Neural cell (in vitro differentiated cells): ENCODE measurements around the gene MRPL36. TPM values are rescaled to one million over a fixed set of nuclear protein-coding genes. Genes with fewer than 3 reads are reported as not detected.

Experiments used
- H2AFZ ChIP-seq: fragments of 200-600, 300-800 bp; sonication (generic), shearing (Covaris generic); 2 replicates; pipeline ENCODE4 v1.6.0; 2014; ENCODE audit warnings: low read depth, mild to moderate bottlenecking, antibody characterized with exemption, low read length, moderate library complexity
- H3F3A ChIP-seq: fragments of 200-600 bp; shearing (Covaris generic); 2 replicates; pipeline ENCODE4 v1.6.1; 2016; ENCODE audit warnings: mild to moderate bottlenecking, moderate library complexity, mixed read lengths, antibody characterized with exemption, low read length; ENCODE audit not compliant: insufficient read depth, poor library complexity, severe bottlenecking
- H3K27ac ChIP-seq: fragments of 200-600, 300-800 bp; sonication (generic), shearing (Covaris generic); 2 replicates; pipeline ENCODE4 v1.5.1; 2014; ENCODE audit warnings: mild to moderate bottlenecking, low read length, moderate library complexity
- H3K27me3 ChIP-seq: fragments of 300-800, 200-600 bp; sonication (generic), shearing (Covaris generic); 2 replicates; pipeline ENCODE4 v1.6.0; 2014; ENCODE audit warnings: mild to moderate bottlenecking, low read depth, low read length, moderate library complexity; ENCODE audit not compliant: insufficient read depth
- H3K36me3 ChIP-seq: fragments of 300-800, 200-600 bp; sonication (generic), shearing (Covaris generic); 2 replicates; pipeline ENCODE4 v1.5.1; 2014; ENCODE audit warnings: mild to moderate bottlenecking, antibody characterized with exemption, low read length, moderate library complexity; ENCODE audit not compliant: insufficient read depth
- H3K4me2 ChIP-seq: fragments of 300-800, 200-600 bp; sonication (generic), shearing (Covaris generic); 2 replicates; pipeline ENCODE4 v1.6.0; 2014; ENCODE audit warnings: mild to moderate bottlenecking, low read length
- H3K4me3 ChIP-seq: fragments of 300-800, 200-600 bp; sonication (generic), shearing (Covaris generic); 2 replicates; pipeline ENCODE4 v1.5.1; 2014; ENCODE audit warnings: mild to moderate bottlenecking, low read length, moderate library complexity
- H3K79me2 ChIP-seq: fragments of 200-600 bp; shearing (Covaris generic); replicated peaks from 2 replicates; pipeline ENCODE4 v1.6.0; 2014; ENCODE audit warnings: mild to moderate bottlenecking, low read length, moderate library complexity; ENCODE audit not compliant: insufficient read depth
- H3K9ac ChIP-seq: fragments of 300-800, 200-600 bp; sonication (generic), shearing (Covaris generic); 2 replicates; pipeline ENCODE4 v1.6.1; 2016; ENCODE audit warnings: mild to moderate bottlenecking, low read length, mixed read lengths
- H3K9me2 ChIP-seq: fragments of 200-600 bp; shearing (Covaris generic); 2 replicates; pipeline ENCODE4 v1.6.1; 2016; ENCODE audit warnings: mild to moderate bottlenecking, low read length, mixed read lengths; ENCODE audit not compliant: insufficient read depth
- H3K9me3 ChIP-seq: fragments of 200-600, 300-800 bp; sonication (generic), shearing (Covaris generic); 2 replicates; pipeline ENCODE4 v1.6.1; 2016; ENCODE audit warnings: mild to moderate bottlenecking, mixed run types, low read length, moderate library complexity, mixed read lengths
- H4K20me1 ChIP-seq: fragments of 200-600 bp; shearing (Covaris generic); 2 replicates; pipeline ENCODE4 v1.6.1; 2016; ENCODE audit warnings: mild to moderate bottlenecking, mixed run types; ENCODE audit not compliant: insufficient read depth
- CTCF ChIP-seq: fragments of 450-650 bp; IDR thresholded peaks from 2 replicates; pipeline ENCODE4 v1.5.1; 2014; ENCODE audit warnings: antibody characterized with exemption, mild to moderate bottlenecking, moderate library complexity; ENCODE audit not compliant: poor library complexity, severe bottlenecking
- EP300 ChIP-seq: fragments of 450-650 bp; conservative IDR thresholded peaks from 2 replicates; pipeline ENCODE4 v1.6.1; 2014; ENCODE audit warnings: antibody characterized with exemption, mild to moderate bottlenecking, moderate library complexity; ENCODE audit not compliant: poor library complexity, severe bottlenecking
- EZH2 ChIP-seq: fragments of 200-600, 300-800 bp; shearing (Covaris generic), sonication (generic); IDR thresholded peaks from 2 replicates; pipeline ENCODE4 v1.6.1; 2014; ENCODE audit warnings: antibody characterized with exemption, low read length, borderline replicate concordance, mild to moderate bottlenecking; ENCODE audit not compliant: insufficient read depth, poor library complexity, severe bottlenecking
- MXI1 ChIP-seq: fragments of 450-650 bp; conservative IDR thresholded peaks from 2 replicates; pipeline ENCODE4 v1.6.1; 2014; ENCODE audit warnings: antibody characterized with exemption, mild to moderate bottlenecking; ENCODE audit not compliant: poor library complexity, severe bottlenecking
- POLR2AphosphoS5 ChIP-seq: IDR thresholded peaks from 2 replicates; pipeline ENCODE4 v1.6.1; 2012
- RAD21 ChIP-seq: fragments of 450-650 bp; conservative IDR thresholded peaks from 2 replicates; pipeline ENCODE4 v1.6.1; 2014; ENCODE audit warnings: antibody characterized with exemption, mild to moderate bottlenecking, moderate library complexity
- SMC3 ChIP-seq: fragments of 450-650 bp; conservative IDR thresholded peaks from 2 replicates; pipeline ENCODE4 v1.6.1; 2014; ENCODE audit warnings: antibody characterized with exemption, mild to moderate bottlenecking, moderate library complexity; ENCODE audit not compliant: poor library complexity
- TAF1 ChIP-seq: IDR thresholded peaks from 2 replicates; pipeline ENCODE4 v1.6.1; 2012; ENCODE audit warnings: low read depth
- polyA plus RNA-seq: library from polyadenylated mRNA; depleted of rRNA; stranded (reverse); fragments of >200 nt; gene quantifications from 2 replicates; pipeline ENCODE4 v1.2.3, GENCODE V29; 2014
- TF ChIP-seq, protein P1 (sequence below): IDR thresholded peaks from 2 replicates; pipeline ENCODE4 v1.6.1; 2012; ENCODE audit warnings: borderline replicate concordance

The MRPL36 gene
- polyA plus RNA-seq, 1 donor from 2014 or later: 51.9 TPM

GRCh38 chr5:1750469-1750868 is 49.2 kb downstream of the MRPL36 start:
- TF ChIP-seq MXI1: no peak
- TF ChIP-seq EZH2: no peak
- no peak for TF ChIP-seq EP300
- TF ChIP-seq POLR2AphosphoS5: no peak
- TF ChIP-seq, protein P1, sequence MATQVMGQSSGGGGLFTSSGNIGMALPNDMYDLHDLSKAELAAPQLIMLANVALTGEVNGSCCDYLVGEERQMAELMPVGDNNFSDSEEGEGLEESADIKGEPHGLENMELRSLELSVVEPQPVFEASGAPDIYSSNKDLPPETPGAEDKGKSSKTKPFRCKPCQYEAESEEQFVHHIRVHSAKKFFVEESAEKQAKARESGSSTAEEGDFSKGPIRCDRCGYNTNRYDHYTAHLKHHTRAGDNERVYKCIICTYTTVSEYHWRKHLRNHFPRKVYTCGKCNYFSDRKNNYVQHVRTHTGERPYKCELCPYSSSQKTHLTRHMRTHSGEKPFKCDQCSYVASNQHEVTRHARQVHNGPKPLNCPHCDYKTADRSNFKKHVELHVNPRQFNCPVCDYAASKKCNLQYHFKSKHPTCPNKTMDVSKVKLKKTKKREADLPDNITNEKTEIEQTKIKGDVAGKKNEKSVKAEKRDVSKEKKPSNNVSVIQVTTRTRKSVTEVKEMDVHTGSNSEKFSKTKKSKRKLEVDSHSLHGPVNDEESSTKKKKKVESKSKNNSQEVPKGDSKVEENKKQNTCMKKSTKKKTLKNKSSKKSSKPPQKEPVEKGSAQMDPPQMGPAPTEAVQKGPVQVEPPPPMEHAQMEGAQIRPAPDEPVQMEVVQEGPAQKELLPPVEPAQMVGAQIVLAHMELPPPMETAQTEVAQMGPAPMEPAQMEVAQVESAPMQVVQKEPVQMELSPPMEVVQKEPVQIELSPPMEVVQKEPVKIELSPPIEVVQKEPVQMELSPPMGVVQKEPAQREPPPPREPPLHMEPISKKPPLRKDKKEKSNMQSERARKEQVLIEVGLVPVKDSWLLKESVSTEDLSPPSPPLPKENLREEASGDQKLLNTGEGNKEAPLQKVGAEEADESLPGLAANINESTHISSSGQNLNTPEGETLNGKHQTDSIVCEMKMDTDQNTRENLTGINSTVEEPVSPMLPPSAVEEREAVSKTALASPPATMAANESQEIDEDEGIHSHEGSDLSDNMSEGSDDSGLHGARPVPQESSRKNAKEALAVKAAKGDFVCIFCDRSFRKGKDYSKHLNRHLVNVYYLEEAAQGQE: no peak
- no peak for TF ChIP-seq RAD21
- TF ChIP-seq TAF1: no peak
- TF ChIP-seq CTCF: no peak
- TF ChIP-seq SMC3: no peak
- Histone ChIP-seq H3K4me3 (no peak overlapping the region), H3K79me2 (no peaks in the 10 kb centered on the region), H3K27ac (no peak overlapping the region), H3K36me3 (no peaks in the 10 kb centered on the region), H3K9me3 (no peaks in the 10 kb centered on the region), H4K20me1 (no peaks in the 10 kb centered on the region), H2AFZ (no peak overlapping the region), H3F3A (no peaks in the 10 kb centered on the region), H3K4me2 (no peak overlapping the region), H3K9ac (no peak overlapping the region), H3K27me3 (no peaks in the 10 kb centered on the region), H3K9me2 (no peaks in the 10 kb centered on the region)

DNA sequence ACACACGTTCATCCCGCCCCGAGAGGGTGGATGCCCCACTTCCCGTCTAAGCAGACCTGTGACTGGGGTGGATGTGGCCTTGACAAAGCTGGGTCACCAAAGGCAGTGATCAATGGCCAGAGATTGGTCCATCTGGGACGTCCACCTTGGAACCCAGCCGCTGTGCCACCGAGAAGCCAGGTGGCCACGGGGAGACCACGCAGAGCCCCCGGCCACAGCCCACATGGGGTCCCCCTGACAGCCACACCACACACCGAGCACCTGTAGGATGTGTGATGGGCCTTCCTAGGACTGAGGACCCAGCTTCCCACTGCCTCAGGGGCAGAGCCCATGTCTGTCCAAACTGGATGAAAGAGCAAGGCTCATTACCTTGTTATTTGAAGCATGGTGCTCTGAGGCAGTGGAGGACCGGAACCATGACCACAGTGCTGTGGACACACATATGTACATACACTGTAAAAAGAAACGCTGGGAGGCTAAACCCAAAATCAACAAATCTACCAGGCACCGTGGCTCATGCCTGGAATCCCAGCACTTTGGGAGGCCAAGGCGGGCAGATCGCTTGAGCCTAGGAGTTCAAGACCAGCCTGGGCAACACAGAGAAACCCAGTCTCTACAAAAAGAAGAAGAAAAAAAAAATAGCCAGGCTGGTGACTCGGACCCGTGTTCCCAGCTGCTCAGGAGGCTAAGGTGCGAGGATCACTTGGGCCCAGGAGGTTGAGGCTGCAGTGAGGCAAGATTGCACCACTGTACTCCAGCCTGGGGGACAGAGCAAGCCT is 50.1 kb downstream of the MRPL36 start:
- Histone ChIP-seq H3K9me2 (no peaks in the 10 kb centered on the region), H3K27me3 (no peaks in the 10 kb centered on the region), H3K4me2 (no peak overlapping the region), H2AFZ (no peak overlapping the region), H3K4me3 (no peak overlapping the region), H4K20me1 (no peaks in the 10 kb centered on the region), H3K36me3 (no peaks in the 10 kb centered on the region), H3K9ac (no peak overlapping the region), H3K9me3 (no peaks in the 10 kb centered on the region), H3K79me2 (no peaks in the 10 kb centered on the region), H3F3A (no peaks in the 10 kb centered on the region), H3K27ac (no peak overlapping the region)
- TF ChIP-seq RAD21 (no peak), CTCF (no peak), EP300 (no peak), SMC3 (no peak), EZH2 (no peak), MXI1 (no peak), POLR2AphosphoS5 (no peak), TAF1 (no peak)
- TF ChIP-seq, protein P1: no peak
